Type B pancreatic cell (in vitro differentiated cells): ENCODE measurements around the gene DBET. TPM values are rescaled to one million over a fixed set of nuclear protein-coding genes. Genes with fewer than 3 reads are reported as not detected.
"Not testable (repeated sequence)": the region's sequence is repeated elsewhere in the genome, so short reads cannot be mapped to it uniquely, and the experiment has no call there.

Source experiments
- DNase-seq: peaks from one replicate; pipeline ENCODE4 v3.0.0; 2021; ENCODE audit warnings: mixed read lengths; ENCODE audit not compliant: unreplicated experiment; ENCODE audit errors: extremely low spot score
- H3K27ac Mint-ChIP-seq: 2 replicates; pipeline ENCODE4 v1.8.0; 2021; ENCODE audit warnings: mild to moderate bottlenecking, mixed read lengths
- H3K27me3 Mint-ChIP-seq: 2 replicates; pipeline ENCODE4 v1.8.0; 2021; ENCODE audit warnings: mixed read lengths
- H3K36me3 Mint-ChIP-seq: 2 replicates; pipeline ENCODE4 v1.8.0; 2021; ENCODE audit warnings: mixed read lengths
- H3K4me1 Mint-ChIP-seq: one replicate; pipeline ENCODE4 v1.8.0; 2021; ENCODE audit warnings: mixed read lengths; ENCODE audit not compliant: unreplicated experiment
- H3K4me3 Mint-ChIP-seq: 2 replicates; pipeline ENCODE4 v1.8.0; 2021; ENCODE audit warnings: mild to moderate bottlenecking, mixed read lengths
- H3K9me3 Mint-ChIP-seq: 2 replicates; pipeline ENCODE4 v1.8.0; 2021; ENCODE audit warnings: mixed read lengths
- total RNA-seq: library from RNA; stranded (reverse); gene quantifications from 2 replicates; pipeline ENCODE4 v1.2.1, GENCODE V29; 2021; ENCODE audit warnings: low replicate concordance

DBET gene
- total RNA-seq, 1 donor from 2014 or later, result not detected

GRCh38 chr4:190040873-190041272, 23.4 kb upstream of the DBET start:
- H3K4me1 Mint-ChIP-seq, H3K4me3 Mint-ChIP-seq, H3K27me3 Mint-ChIP-seq, DNase-seq, H3K27ac Mint-ChIP-seq, H3K9me3 Mint-ChIP-seq, H3K36me3 Mint-ChIP-seq: not testable (repeated sequence)

- H3K4me3 Mint-ChIP-seq, H3K36me3 Mint-ChIP-seq, H3K27ac Mint-ChIP-seq, H3K27me3 Mint-ChIP-seq, H3K4me1 Mint-ChIP-seq, DNase-seq, H3K9me3 Mint-ChIP-seq: not testable (repeated sequence)
These were observed 16.7 kb upstream of the DBET start for GRCh38 chr4:190047627-190048026.

- H3K4me1 Mint-ChIP-seq, H3K27ac Mint-ChIP-seq, H3K9me3 Mint-ChIP-seq, H3K27me3 Mint-ChIP-seq, H3K4me3 Mint-ChIP-seq, DNase-seq, H3K36me3 Mint-ChIP-seq: not testable (repeated sequence)
These were observed 14.7 kb upstream of the DBET start for GRCh38 chr4:190049378-190050239.

GRCh38 chr4:190058997-190059396, 5.3 kb upstream of the DBET start:
- DNase-seq, H3K9me3 Mint-ChIP-seq, H3K4me1 Mint-ChIP-seq, H3K27me3 Mint-ChIP-seq, H3K4me3 Mint-ChIP-seq, H3K27ac Mint-ChIP-seq, H3K36me3 Mint-ChIP-seq: not testable (repeated sequence)

- not testable (repeated sequence) for H3K36me3 Mint-ChIP-seq, H3K9me3 Mint-ChIP-seq
These were observed 503 bp downstream of the DBET start for GRCh38 chr4:190064805-190065204.

GRCh38 chr4:190068351-190068750, 4.0 kb downstream of the DBET start:
- H3K36me3 Mint-ChIP-seq, H3K27me3 Mint-ChIP-seq, H3K27ac Mint-ChIP-seq, H3K9me3 Mint-ChIP-seq, H3K4me1 Mint-ChIP-seq, H3K4me3 Mint-ChIP-seq: not testable (repeated sequence)
- DNase-seq, result peak; percentile 73

More at GRCh38 chr4:190064805-190065204, 503 bp downstream of the DBET start:
- DNase-seq, H3K4me1 Mint-ChIP-seq, H3K27me3 Mint-ChIP-seq, H3K27ac Mint-ChIP-seq, H3K4me3 Mint-ChIP-seq: not testable (repeated sequence)

GRCh38 chr4:190093052-190093451, 28.8 kb downstream of the DBET start:
- not testable (repeated sequence) for H3K4me1 Mint-ChIP-seq, H3K9me3 Mint-ChIP-seq, H3K4me3 Mint-ChIP-seq, H3K27me3 Mint-ChIP-seq, H3K36me3 Mint-ChIP-seq, H3K27ac Mint-ChIP-seq, DNase-seq

- not testable (repeated sequence) for H3K9me3 Mint-ChIP-seq, H3K4me1 Mint-ChIP-seq, H3K36me3 Mint-ChIP-seq, H3K4me3 Mint-ChIP-seq, H3K27ac Mint-ChIP-seq, H3K27me3 Mint-ChIP-seq, DNase-seq
These were observed 29.7 kb downstream of the DBET start for GRCh38 chr4:190094031-190094430.

- H3K9me3 Mint-ChIP-seq, H3K4me1 Mint-ChIP-seq, DNase-seq, H3K4me3 Mint-ChIP-seq, H3K36me3 Mint-ChIP-seq, H3K27me3 Mint-ChIP-seq, H3K27ac Mint-ChIP-seq: not testable (repeated sequence)
These were observed 31.0 kb downstream of the DBET start for GRCh38 chr4:190095335-190095734.

GRCh38 chr4:190099605-190100004, 35.3 kb downstream of the DBET start:
- not testable (repeated sequence) for H3K4me1 Mint-ChIP-seq, H3K36me3 Mint-ChIP-seq, H3K9me3 Mint-ChIP-seq, H3K27ac Mint-ChIP-seq, H3K4me3 Mint-ChIP-seq, H3K27me3 Mint-ChIP-seq
- peak; percentile 22 for DNase-seq

- not testable (repeated sequence) for H3K27me3 Mint-ChIP-seq, H3K4me1 Mint-ChIP-seq, H3K36me3 Mint-ChIP-seq, H3K9me3 Mint-ChIP-seq, H3K27ac Mint-ChIP-seq, H3K4me3 Mint-ChIP-seq, DNase-seq
These were observed 37.2 kb downstream of the DBET start for GRCh38 chr4:190101525-190101924.

GRCh38 chr4:190106191-190106590, 41.9 kb downstream of the DBET start:
- peak; percentile 60 for DNase-seq
- not testable (repeated sequence) for H3K4me3 Mint-ChIP-seq, H3K9me3 Mint-ChIP-seq, H3K27ac Mint-ChIP-seq, H3K36me3 Mint-ChIP-seq, H3K27me3 Mint-ChIP-seq, H3K4me1 Mint-ChIP-seq

- not testable (repeated sequence) for H3K36me3 Mint-ChIP-seq, H3K9me3 Mint-ChIP-seq, H3K4me1 Mint-ChIP-seq, H3K27me3 Mint-ChIP-seq, H3K4me3 Mint-ChIP-seq, H3K27ac Mint-ChIP-seq
- DNase-seq, result peak; percentile 70
These were observed 42.5 kb downstream of the DBET start for GRCh38 chr4:190106611-190107480.
